Mucosa of rectum (tissue), 2 donors: ENCODE results near the gene TARDBP.
A peak's percentile ranks its signal among the peaks of the same experiment; 100 is the strongest.
"Not testable (repeated sequence)": the region's sequence is repeated elsewhere in the genome, so short reads cannot be mapped to it uniquely, and the experiment has no call there.

Experiments
- H3K27ac ChIP-seq, 2 donors: one replicate each; pipeline ENCODE4 v1.7.0; 2013; ENCODE audit warnings: inconsistent platforms in 2 of 2, low read depth in 2 of 2, low read length in 2 of 2
- H3K27me3 ChIP-seq, 2 donors: one replicate each; pipeline ENCODE4 v1.7.0; 2013; ENCODE audit warnings: low read length in 2 of 2; ENCODE audit not compliant: control insufficient read depth in 2 of 2, insufficient read depth in 2 of 2
- H3K36me3 ChIP-seq, 2 donors: one replicate each; pipeline ENCODE4 v1.7.0; 2013; ENCODE audit warnings: low read length in 2 of 2; ENCODE audit not compliant: control insufficient read depth in 2 of 2, insufficient read depth in 2 of 2
- H3K4me1 ChIP-seq, 2 donors: one replicate each; pipeline ENCODE4 v1.7.0; 2013; ENCODE audit warnings: low read length in 2 of 2, mild to moderate bottlenecking in 1 of 2; ENCODE audit not compliant: control insufficient read depth in 2 of 2, insufficient read depth in 2 of 2
- H3K4me3 ChIP-seq, 2 donors: one replicate each; pipeline ENCODE4 v1.7.0; 2013; ENCODE audit warnings: low read length in 2 of 2
- H3K9ac ChIP-seq, 2 donors: one replicate each; pipeline ENCODE4 v1.7.0; 2013; ENCODE audit warnings: low read length in 2 of 2, low read depth in 1 of 2, mild to moderate bottlenecking in 1 of 2
- H3K9me3 ChIP-seq, 2 donors: one replicate each; pipeline ENCODE4 v1.7.0; 2013; ENCODE audit warnings: low read length in 2 of 2; ENCODE audit not compliant: control insufficient read depth in 2 of 2
- donor health status: healthy.
- donor health status: Normal muscosa, but diverticular disease.

Gene TARDBP

GRCh38 chr1:10992864-10993263 is 19.6 kb upstream of the TARDBP start:
- H3K9me3 ChIP-seq: no peaks in the 10 kb centered on the region
- H3K27ac ChIP-seq: no peak overlapping the region

GRCh38 chr1:10996100-10996499 is 16.4 kb upstream of the TARDBP start:
- H3K9ac ChIP-seq: no peak overlapping the region
- no peak overlapping the region for H3K27ac ChIP-seq
- H3K36me3 ChIP-seq: no peaks in the 10 kb centered on the region
- H3K9me3 ChIP-seq: no peaks in the 10 kb centered on the region
- no peaks in the 10 kb centered on the region for H3K27me3 ChIP-seq
- H3K4me1 ChIP-seq: no peaks in the 10 kb centered on the region
- H3K4me3 ChIP-seq: no peak overlapping the region

More at GRCh38 chr1:10992864-10993263, 19.6 kb upstream of the TARDBP start:
- H3K4me1 ChIP-seq: no peaks in the 10 kb centered on the region
- no peak overlapping the region for H3K9ac ChIP-seq
- H3K4me3 ChIP-seq: no peak overlapping the region
- no peaks in the 10 kb centered on the region for H3K36me3 ChIP-seq
- no peaks in the 10 kb centered on the region for H3K27me3 ChIP-seq

- no peaks in the 10 kb centered on the region for H3K9me3 ChIP-seq
- H3K27me3 ChIP-seq: no peaks in the 10 kb centered on the region
- H3K9ac ChIP-seq: no peak overlapping the region
- no peaks in the 10 kb centered on the region for H3K36me3 ChIP-seq
- H3K27ac ChIP-seq: no peak overlapping the region
- no peak overlapping the region for H3K4me3 ChIP-seq
- H3K4me1 ChIP-seq: no peaks in the 10 kb centered on the region
Observed at GRCh38 chr1:11000526-11000925, 11.9 kb upstream of the TARDBP start.

GRCh38 chr1:11013160-11013531 is 692 bp downstream of the TARDBP start:
- H3K36me3 ChIP-seq: peaks cover 33 to 37% of the 10 kb centered on the region in 2 donors
- no peaks in the 10 kb centered on the region for H3K27me3 ChIP-seq
- H3K9me3 ChIP-seq: no peaks in the 10 kb centered on the region
- H3K4me1 ChIP-seq: peaks cover 12 to 23% of the 10 kb centered on the region in 2 donors
- H3K4me3 ChIP-seq: peak overlapping the region; percentile 93 to 97
- peak overlapping the region; percentile 92 to 99 for H3K9ac ChIP-seq
- H3K27ac ChIP-seq: peak overlapping the region; percentile 98 to 99

- H3K9me3 ChIP-seq: not testable (repeated sequence)
Observed at GRCh38 chr1:11019358-11019757, 6.9 kb downstream of the TARDBP start.

GRCh38 chr1:11019971-11020370 is 7.5 kb downstream of the TARDBP start:
- Histone ChIP-seq H3K4me1 (no peaks in the 10 kb centered on the region), H3K9me3 (no peaks in the 10 kb centered on the region), H3K4me3 (no peak overlapping the region), H3K27ac (no peak overlapping the region), H3K36me3 (peaks cover 76 to 80% of the 10 kb centered on the region in 2 donors), H3K9ac (no peak overlapping the region), H3K27me3 (no peaks in the 10 kb centered on the region)

More at GRCh38 chr1:11019358-11019757, 6.9 kb downstream of the TARDBP start:
- peaks cover 76 to 78% of the 10 kb centered on the region in 2 donors for H3K36me3 ChIP-seq
- H3K27me3 ChIP-seq, H3K4me3 ChIP-seq, H3K27ac ChIP-seq, H3K4me1 ChIP-seq, H3K9ac ChIP-seq: not testable (repeated sequence)

GRCh38 chr1:11023201-11023600 is 10.7 kb downstream of the TARDBP start:
- H3K36me3 ChIP-seq: peaks cover 72 to 83% of the 10 kb centered on the region in 2 donors

GRCh38 chr1:11024154-11024873 is 11.9 kb downstream of the TARDBP start:
- Histone ChIP-seq H3K27ac (no peak overlapping the region), H3K9ac (no peak overlapping the region), H3K4me1 (no peaks in the 10 kb centered on the region), H3K36me3 (peaks cover 62 to 72% of the 10 kb centered on the region in 2 donors), H3K9me3 (no peaks in the 10 kb centered on the region), H3K4me3 (no peak overlapping the region), H3K27me3 (no peaks in the 10 kb centered on the region)

More at GRCh38 chr1:11023201-11023600, 10.7 kb downstream of the TARDBP start:
- Histone ChIP-seq H3K9ac (no peak overlapping the region), H3K4me1 (no peaks in the 10 kb centered on the region), H3K27ac (no peak overlapping the region), H3K4me3 (no peak overlapping the region), H3K27me3 (no peaks in the 10 kb centered on the region), H3K9me3 (no peaks in the 10 kb centered on the region)

GRCh38 chr1:11024874-11025203 is 12.4 kb downstream of the TARDBP start:
- Histone ChIP-seq H3K4me1 (no peaks in the 10 kb centered on the region), H3K36me3 (peaks cover 60 to 70% of the 10 kb centered on the region in 2 donors), H3K9me3 (no peaks in the 10 kb centered on the region), H3K27me3 (no peaks in the 10 kb centered on the region), H3K9ac (no peak overlapping the region), H3K4me3 (no peak overlapping the region), H3K27ac (no peak overlapping the region)

- no peak overlapping the region for H3K4me3 ChIP-seq
- no peaks in the 10 kb centered on the region for H3K27me3 ChIP-seq
- H3K36me3 ChIP-seq: peaks cover 56 to 71% of the 10 kb centered on the region in 2 donors
- H3K9me3 ChIP-seq: no peaks in the 10 kb centered on the region
- no peak overlapping the region for H3K27ac ChIP-seq
- H3K9ac ChIP-seq: no peak overlapping the region
- H3K4me1 ChIP-seq: no peaks in the 10 kb centered on the region
Observed at GRCh38 chr1:11025618-11026017, 13.2 kb downstream of the TARDBP start.
